Measurements from ENCODE around the gene SGIP1. TPM values are rescaled to one million over a fixed set of nuclear protein-coding genes. Genes with fewer than 3 reads are reported as not detected.
"Not testable (repeated sequence)": the region's sequence is repeated elsewhere in the genome, so short reads cannot be mapped to it uniquely, and the experiment has no call there.

The SGIP1 gene
- total RNA-seq, 1 experiment from 2014 or later: 0.37 TPM

- in situ Hi-C loops (cut with HindIII; ENCODE audit: low pct_unique_long_range_greater_than_20kb, low sequenced_read_pairs): no loop called here
- no peak for DNase-seq (ENCODE audit: low read depth, low spot score)
Observed at GRCh38 chr1:66685265-66685664, 151.3 kb downstream of the SGIP1 start.

GRCh38 chr1:66685670-66686069 is 151.7 kb downstream of the SGIP1 start:
- in situ Hi-C loops (cut with HindIII; ENCODE audit: low pct_unique_long_range_greater_than_20kb, low sequenced_read_pairs): no loop called here

GRCh38 chr1:66686406-66686805 is 152.5 kb downstream of the SGIP1 start:
- no peak for DNase-seq (ENCODE audit: low read depth, low spot score)
- in situ Hi-C loops (cut with HindIII; ENCODE audit: low pct_unique_long_range_greater_than_20kb, low sequenced_read_pairs): no loop called here

More at GRCh38 chr1:66685670-66686069, 151.7 kb downstream of the SGIP1 start:
- no peak for DNase-seq (ENCODE audit: low read depth, low spot score)

GRCh38 chr1:66687358-66687757 is 153.4 kb downstream of the SGIP1 start:
- in situ Hi-C loops (cut with HindIII; ENCODE audit: low pct_unique_long_range_greater_than_20kb, low sequenced_read_pairs): no loop called here

GRCh38 chr1:66690666-66691381 is 156.9 kb downstream of the SGIP1 start:
- in situ Hi-C loops (cut with HindIII; ENCODE audit: low pct_unique_long_range_greater_than_20kb, low sequenced_read_pairs): no loop called here
- DNase-seq (ENCODE audit: low read depth, low spot score): no peak

More at GRCh38 chr1:66687358-66687757, 153.4 kb downstream of the SGIP1 start:
- no peak for DNase-seq (ENCODE audit: low read depth, low spot score)

- no peak for DNase-seq (ENCODE audit: low read depth, low spot score)
- in situ Hi-C loops (cut with HindIII; ENCODE audit: low pct_unique_long_range_greater_than_20kb, low sequenced_read_pairs): no loop called here
Observed at GRCh38 chr1:66692681-66693080, 158.7 kb downstream of the SGIP1 start.

DNA sequence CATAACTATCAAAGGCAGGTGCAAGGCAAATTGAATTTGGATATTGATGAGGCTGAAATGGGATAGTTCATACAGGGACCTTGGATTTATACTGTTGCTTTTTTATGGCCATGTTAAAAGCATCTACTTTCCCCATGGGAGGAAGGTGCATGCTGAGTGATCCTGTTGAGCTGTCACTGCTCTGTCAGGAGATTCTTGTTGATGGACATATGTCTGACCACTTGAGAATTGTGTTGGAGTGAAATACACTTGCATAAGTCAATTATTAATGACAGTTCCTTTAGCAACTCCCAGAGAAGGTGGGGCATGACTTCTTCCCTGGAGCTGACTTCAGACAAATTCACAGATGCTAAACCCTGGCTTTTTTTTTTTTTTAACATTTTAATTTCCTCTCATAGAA is 159.9 kb downstream of the SGIP1 start:
- in situ Hi-C loops (cut with HindIII; ENCODE audit: low pct_unique_long_range_greater_than_20kb, low sequenced_read_pairs): no loop called here
- no peak for DNase-seq (ENCODE audit: low read depth, low spot score)

DNA sequence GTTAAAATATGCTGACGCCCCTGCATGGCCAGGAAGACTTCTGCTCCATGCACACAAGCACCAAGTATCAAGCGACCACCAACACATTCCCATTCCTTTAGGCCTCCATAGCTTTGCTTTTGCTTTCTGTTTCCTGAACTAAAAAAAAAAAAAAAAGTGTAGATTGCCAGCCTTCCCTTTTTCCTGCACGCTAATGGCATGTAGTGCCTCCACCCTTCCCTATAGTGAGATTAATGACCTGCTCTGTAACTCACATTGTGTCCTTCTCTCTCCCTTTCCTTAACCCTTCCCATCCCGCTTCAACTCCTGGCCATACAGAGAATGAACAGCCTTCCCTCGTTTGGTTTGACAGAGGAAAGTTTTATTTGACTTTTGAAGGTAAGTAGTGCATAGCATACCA is 161.2 kb downstream of the SGIP1 start:
- in situ Hi-C loops (cut with HindIII; ENCODE audit: low pct_unique_long_range_greater_than_20kb, low sequenced_read_pairs): no loop called here
- peak; percentile 18 for DNase-seq (ENCODE audit: low read depth, low spot score)

GRCh38 chr1:66696771-66697170 is 162.8 kb downstream of the SGIP1 start:
- DNase-seq (ENCODE audit: low read depth, low spot score): no peak
- in situ Hi-C loops (cut with HindIII; ENCODE audit: low pct_unique_long_range_greater_than_20kb, low sequenced_read_pairs): no loop called here

- no peak for DNase-seq (ENCODE audit: low read depth, low spot score)
- in situ Hi-C loops (cut with HindIII; ENCODE audit: low pct_unique_long_range_greater_than_20kb, low sequenced_read_pairs): no loop called here
Observed at GRCh38 chr1:66699213-66699612, 165.3 kb downstream of the SGIP1 start.

GRCh38 chr1:66704177-66704875 is 170.4 kb downstream of the SGIP1 start:
- in situ Hi-C loops (cut with HindIII; ENCODE audit: low pct_unique_long_range_greater_than_20kb, low sequenced_read_pairs): no loop called here
- DNase-seq (ENCODE audit: low read depth, low spot score): no peak

- DNase-seq (ENCODE audit: low read depth, low spot score): peak; percentile 99
- in situ Hi-C loops (cut with HindIII; ENCODE audit: low pct_unique_long_range_greater_than_20kb, low sequenced_read_pairs): no loop called here
Observed at GRCh38 chr1:66705110-66705509, 171.2 kb downstream of the SGIP1 start.

GRCh38 chr1:66711420-66711819 is 177.5 kb downstream of the SGIP1 start:
- peak; percentile 74 for DNase-seq (ENCODE audit: low read depth, low spot score)
- in situ Hi-C loops (cut with HindIII; ENCODE audit: low pct_unique_long_range_greater_than_20kb, low sequenced_read_pairs): no loop called here

DNA sequence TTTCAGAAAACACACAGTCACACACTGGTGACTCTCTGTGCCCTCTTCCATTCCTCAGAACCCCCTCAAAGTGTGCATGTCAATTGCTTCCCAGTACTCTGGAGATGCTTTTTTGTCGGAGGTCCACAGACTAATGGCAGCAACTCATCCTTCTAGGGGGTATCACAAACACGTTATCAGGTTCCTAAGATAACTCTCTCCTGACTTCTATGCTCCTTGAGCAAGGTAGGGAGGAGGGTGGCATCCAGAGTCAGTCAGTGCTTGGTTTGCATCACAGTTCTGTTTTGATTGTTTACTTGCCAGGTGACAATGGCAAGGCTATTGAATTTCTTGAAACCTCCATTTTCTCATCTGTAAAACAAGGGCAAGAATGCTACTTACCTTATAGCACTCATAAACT is 178.9 kb downstream of the SGIP1 start:
- no peak for DNase-seq (ENCODE audit: low read depth, low spot score)
- in situ Hi-C loops (cut with HindIII; ENCODE audit: low pct_unique_long_range_greater_than_20kb, low sequenced_read_pairs): no loop called here

DNA sequence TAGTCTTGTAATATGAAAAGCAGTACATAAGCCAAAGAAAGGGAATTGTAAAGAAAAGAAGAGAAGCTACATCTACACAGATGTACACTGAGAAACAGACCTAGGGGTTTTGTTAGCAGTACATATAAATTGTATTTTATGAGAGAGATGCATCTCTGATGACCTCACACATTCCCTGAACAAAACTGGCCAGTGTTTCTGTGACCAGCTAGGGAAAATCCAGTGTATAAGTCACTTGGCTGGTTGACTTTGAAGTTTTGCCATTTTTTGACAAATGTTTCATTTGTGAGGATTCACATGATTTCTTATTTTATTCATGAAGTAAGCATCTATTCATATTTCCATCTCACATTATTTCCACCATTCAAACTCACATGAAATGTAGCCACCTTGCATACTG is 190.0 kb downstream of the SGIP1 start:
- DNase-seq (ENCODE audit: low read depth, low spot score): peak; percentile 55
- in situ Hi-C loops (cut with HindIII; ENCODE audit: low pct_unique_long_range_greater_than_20kb, low sequenced_read_pairs): no loop called here

DNA sequence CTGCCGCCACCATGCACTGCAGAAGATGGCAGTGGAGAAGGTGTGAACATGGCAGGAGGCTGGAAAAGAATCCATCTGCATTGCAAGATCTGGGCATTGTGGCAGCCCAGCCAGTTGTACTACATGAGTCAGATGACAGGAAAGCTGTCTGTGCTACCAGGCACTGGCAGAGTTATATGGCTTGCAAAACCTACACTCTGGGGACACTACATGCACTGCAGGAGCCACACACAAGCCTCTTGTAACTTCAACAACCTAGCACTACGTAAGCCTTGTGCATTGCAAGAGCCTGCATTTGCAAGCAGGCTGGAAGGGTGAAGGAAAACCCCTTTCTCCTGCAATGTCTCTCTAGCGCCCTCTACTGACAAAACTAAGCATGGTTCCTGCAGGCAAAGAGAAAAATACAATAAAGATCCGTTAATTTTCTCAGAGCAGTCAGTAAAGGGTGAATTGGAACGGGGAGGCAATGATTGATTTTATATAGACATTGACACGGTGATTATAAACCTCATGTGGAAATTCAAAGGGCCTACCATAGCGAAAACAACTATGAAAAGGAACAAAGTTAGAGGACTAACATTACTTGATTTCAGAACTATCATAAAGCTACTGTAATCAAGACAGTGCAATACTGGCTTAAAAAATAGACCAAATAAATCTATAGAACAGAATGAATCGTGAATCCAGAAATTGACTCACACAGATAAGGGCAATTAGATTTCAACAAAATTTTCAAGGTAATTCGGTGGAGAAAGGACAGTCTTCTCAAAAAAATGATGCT is 192.1 kb downstream of the SGIP1 start:
- DNase-seq (ENCODE audit: low read depth, low spot score): peak; percentile 80
- in situ Hi-C loops (cut with HindIII; ENCODE audit: low pct_unique_long_range_greater_than_20kb, low sequenced_read_pairs): no loop called here

GRCh38 chr1:66728021-66728420 is 194.1 kb downstream of the SGIP1 start:
- in situ Hi-C loops (cut with HindIII; ENCODE audit: low pct_unique_long_range_greater_than_20kb, low sequenced_read_pairs): no loop called here
- no peak for DNase-seq (ENCODE audit: low read depth, low spot score)

DNA sequence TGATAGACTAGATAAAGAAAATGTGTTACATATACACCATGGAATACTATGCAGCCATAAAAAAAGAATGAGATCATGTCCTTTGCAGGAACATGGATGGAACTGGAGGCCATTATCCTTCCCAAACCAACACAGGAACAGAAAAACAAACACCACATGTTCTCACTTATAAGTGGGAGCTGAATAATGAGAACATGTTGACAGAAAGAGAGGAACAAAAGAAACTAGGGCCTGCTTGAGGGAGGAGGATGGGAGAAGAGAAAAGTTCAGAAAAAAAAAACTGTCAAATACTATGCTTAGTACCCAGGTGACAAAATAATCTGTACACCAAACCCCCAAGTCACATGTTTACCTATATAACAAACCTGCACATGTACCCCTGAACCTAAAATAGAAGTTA is 194.8 kb downstream of the SGIP1 start:
- DNase-seq (ENCODE audit: low read depth, low spot score); in situ Hi-C loops (cut with HindIII; ENCODE audit: low pct_unique_long_range_greater_than_20kb, low sequenced_read_pairs): not testable (repeated sequence)
